ENCODE data around the gene CERS3.

The CERS3 gene

GRCh38 chr15:100434038-100434437 lies 94.7 kb downstream of the CERS3 start:
- no peak for TF ChIP-seq CTCF (IDR thresholded peaks at IDR 0.05; ENCODE audit: extremely low read depth, missing control alignments)
- no peak for DNase-seq (ENCODE audit: low spot score)

DNA sequence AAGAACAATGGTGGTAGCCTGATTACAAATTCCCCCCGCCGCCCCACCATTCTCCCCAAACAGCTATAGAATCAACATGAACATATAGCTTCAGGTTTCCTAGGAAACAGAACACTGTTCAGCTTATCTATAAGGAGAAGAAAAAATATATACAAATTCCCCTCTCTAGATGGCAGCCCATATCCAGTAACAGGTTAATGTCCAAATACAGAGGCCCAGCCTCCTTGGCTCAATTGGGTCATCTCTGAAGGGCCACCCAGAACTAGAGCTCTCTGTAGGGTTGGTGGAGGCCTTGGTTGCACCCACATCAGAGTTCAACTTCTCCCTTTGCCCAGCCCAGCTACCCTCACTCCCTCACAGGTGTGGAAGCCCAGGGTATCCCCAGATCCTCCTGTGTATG lies 95.4 kb downstream of the CERS3 start:
- DNase-seq (ENCODE audit: low spot score): no peak
- no peak for TF ChIP-seq CTCF (IDR thresholded peaks at IDR 0.05; ENCODE audit: extremely low read depth, missing control alignments)

DNA sequence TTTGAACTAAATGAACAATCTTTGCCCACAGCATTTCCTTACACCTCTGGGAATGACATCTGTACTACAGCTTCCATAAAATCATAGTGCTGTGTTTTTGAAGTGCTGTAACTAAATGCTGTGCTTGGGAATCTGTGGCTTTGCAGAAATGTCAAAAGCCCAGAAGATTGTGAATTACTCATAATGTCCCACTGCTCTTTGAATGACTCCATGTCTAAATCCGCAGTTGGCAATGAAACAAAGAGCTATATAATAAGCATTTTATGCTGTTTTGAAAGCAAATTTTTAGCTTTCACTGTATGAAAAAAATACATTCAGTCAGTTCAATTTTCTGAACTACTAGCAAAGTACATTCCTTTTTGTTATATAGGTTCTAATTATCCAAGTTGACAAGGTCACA lies 98.3 kb downstream of the CERS3 start:
- no peak for DNase-seq (ENCODE audit: low spot score)
- TF ChIP-seq CTCF (IDR thresholded peaks at IDR 0.05; ENCODE audit: extremely low read depth, missing control alignments): no peak

DNA sequence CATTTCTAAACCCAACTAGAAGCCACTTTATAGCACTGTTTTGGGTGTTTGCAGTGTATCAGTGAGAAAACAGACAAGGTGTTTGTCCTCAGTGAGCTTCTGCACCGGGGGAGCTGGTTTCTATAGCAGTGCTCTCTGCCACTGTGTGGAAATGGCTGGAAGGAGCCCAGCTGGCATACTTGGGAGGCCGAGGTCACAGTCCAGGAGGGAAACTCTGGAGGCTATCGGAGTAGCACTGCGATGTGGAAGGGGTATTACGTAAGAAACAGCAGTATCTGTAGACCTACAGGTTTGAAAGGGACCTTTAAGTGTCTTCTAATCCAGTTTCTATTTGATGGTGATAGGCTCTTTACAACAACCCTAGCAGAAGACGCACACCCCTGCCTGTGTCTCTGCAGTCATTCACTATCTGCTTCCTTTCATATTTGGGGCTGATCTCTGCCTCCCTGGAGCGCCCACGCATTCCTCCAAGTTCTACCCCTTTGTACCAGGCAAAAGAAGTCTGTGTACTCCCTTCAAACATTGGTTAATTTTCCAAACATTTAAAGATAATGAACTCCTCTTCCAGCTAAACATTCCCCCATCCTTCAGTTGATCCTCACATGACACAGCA lies 99.5 kb downstream of the CERS3 start:
- DNase-seq (ENCODE audit: low spot score): no peak
- no peak for TF ChIP-seq CTCF (IDR thresholded peaks at IDR 0.05; ENCODE audit: extremely low read depth, missing control alignments)

GRCh38 chr15:100426937-100427336 lies 101.8 kb downstream of the CERS3 start:
- DNase-seq (ENCODE audit: low spot score): no peak
- no peak for TF ChIP-seq CTCF (IDR thresholded peaks at IDR 0.05; ENCODE audit: extremely low read depth, missing control alignments)

DNA sequence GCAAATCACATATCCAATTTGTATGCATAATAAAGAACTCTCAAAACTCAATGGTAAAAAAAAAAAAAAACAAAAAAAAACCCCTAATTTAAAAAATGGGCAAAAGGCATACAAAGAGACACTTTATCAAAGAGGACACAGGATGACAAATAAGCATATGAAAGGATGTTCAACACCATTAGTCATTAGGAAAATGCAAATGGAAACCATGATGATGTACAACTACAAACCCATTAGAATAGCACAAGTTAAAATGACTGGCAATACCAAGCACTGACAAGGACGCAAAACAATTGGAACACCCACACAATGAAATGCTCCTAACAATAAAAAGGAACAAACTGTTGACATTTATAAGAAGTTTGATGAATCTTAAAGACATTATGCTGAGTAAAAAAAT lies 123.6 kb downstream of the CERS3 start:
- TF ChIP-seq CTCF (IDR thresholded peaks at IDR 0.05; ENCODE audit: extremely low read depth, missing control alignments): no peak
- DNase-seq (ENCODE audit: low spot score): no peak

DNA sequence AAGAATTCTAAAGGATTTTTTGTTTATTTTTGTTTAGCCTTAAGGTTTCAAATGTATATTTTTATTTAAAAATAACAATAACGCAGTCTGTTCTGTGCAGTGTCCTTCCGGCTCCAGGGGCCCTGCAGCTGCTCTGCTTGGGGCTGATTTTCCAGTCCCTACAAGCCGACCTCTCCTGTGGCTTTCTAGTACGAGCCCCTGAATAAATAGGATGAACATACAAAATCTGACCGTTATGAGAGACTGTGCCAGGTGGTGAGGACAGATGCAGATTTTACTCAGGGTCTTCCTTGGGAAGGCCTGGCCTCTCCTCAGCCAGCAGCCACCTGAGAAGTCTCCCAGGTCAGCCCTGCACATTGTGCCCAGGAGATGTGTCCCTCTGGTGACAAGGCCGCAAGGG lies 127.8 kb downstream of the CERS3 start:
- no peak for DNase-seq (ENCODE audit: low spot score)
- no peak for TF ChIP-seq CTCF (IDR thresholded peaks at IDR 0.05; ENCODE audit: extremely low read depth, missing control alignments)

Data from GM20000 (cell line).